Endometrial microvascular endothelial cells (primary cell): ENCODE data around the gene MIAT. TPM values are rescaled to one million over a fixed set of nuclear protein-coding genes. Genes with fewer than 3 reads are reported as not detected.
"Not testable (repeated sequence)": the region's sequence is repeated elsewhere in the genome, so short reads cannot be mapped to it uniquely, and the experiment has no call there.

Source experiments
- in situ Hi-C: cut with HindIII; loops from 2 replicates; pipeline ENCODE4 v1.10.0; 2017; ENCODE audit warnings: low sequenced_read_pairs, low pct_unique_long_range_greater_than_20kb; ENCODE audit errors: inconsistent ontology term
- total RNA-seq: library from RNA; depleted of rRNA; stranded (reverse); fragments of >200 nt; gene quantifications from one replicate; pipeline ENCODE4 v1.2.3, GENCODE V29; 2015; ENCODE audit errors: inconsistent ontology term

The MIAT gene
- total RNA-seq = not detected

- in situ Hi-C loops = no loop called here
Observed at GRCh38 chr22:26656891-26657851, at the start of gene MIAT. Gene MIAT (plus strand): TSS chr22:26657588.

- in situ Hi-C loops = no loop called here
Observed at GRCh38 chr22:26608129-26608528, 49.3 kb upstream of the MIAT start.

- in situ Hi-C loops = no loop called here
Observed at GRCh38 chr22:26609287-26609686, 48.1 kb upstream of the MIAT start.

GRCh38 chr22:26610072-26610958 lies 47.1 kb upstream of the MIAT start:
- in situ Hi-C loops = no loop called here

- in situ Hi-C loops = no loop called here
Observed at GRCh38 chr22:26610996-26611395, 46.4 kb upstream of the MIAT start.

GRCh38 chr22:26612652-26613051 lies 44.7 kb upstream of the MIAT start:
- in situ Hi-C loops = no loop called here

- in situ Hi-C loops = not testable (repeated sequence)
Observed at GRCh38 chr22:26613753-26614152, 43.6 kb upstream of the MIAT start.

GRCh38 chr22:26614322-26614721 lies 43.1 kb upstream of the MIAT start:
- in situ Hi-C loops = no loop called here

- in situ Hi-C loops = no loop called here
Observed at GRCh38 chr22:26615149-26615548, 42.2 kb upstream of the MIAT start.

GRCh38 chr22:26615830-26616435 lies 41.5 kb upstream of the MIAT start:
- in situ Hi-C loops = no loop called here

- in situ Hi-C loops = no loop called here
Observed at GRCh38 chr22:26616650-26617049, 40.7 kb upstream of the MIAT start.

GRCh38 chr22:26617271-26618199 lies 39.9 kb upstream of the MIAT start, which contains the start of gene CRYBB1:
Gene CRYBB1 (minus strand): TSS chr22:26618027. CDS start chr22:26616319, 1,708 bp downstream.
- in situ Hi-C loops = no loop called here

- in situ Hi-C loops = no loop called here
Observed at GRCh38 chr22:26618455-26618854, 38.9 kb upstream of the MIAT start.

- in situ Hi-C loops = no loop called here
Observed at GRCh38 chr22:26619510-26619909, 37.9 kb upstream of the MIAT start.

- in situ Hi-C loops = no loop called here
Observed at GRCh38 chr22:26620197-26620596, 37.2 kb upstream of the MIAT start.

GRCh38 chr22:26621663-26622062 lies 35.7 kb upstream of the MIAT start, which contains the start of gene CRYBA4:
Gene CRYBA4 (plus strand): TSS chr22:26621963. CDS start chr22:26622597, 634 bp downstream.
- in situ Hi-C loops = no loop called here

- in situ Hi-C loops = no loop called here
Observed at GRCh38 chr22:26623984-26624383, 33.4 kb upstream of the MIAT start.

GRCh38 chr22:26624803-26625202 lies 32.6 kb upstream of the MIAT start:
- in situ Hi-C loops = no loop called here
